ENCODE results near the gene ZGLP1.

ZGLP1 gene

DNA sequence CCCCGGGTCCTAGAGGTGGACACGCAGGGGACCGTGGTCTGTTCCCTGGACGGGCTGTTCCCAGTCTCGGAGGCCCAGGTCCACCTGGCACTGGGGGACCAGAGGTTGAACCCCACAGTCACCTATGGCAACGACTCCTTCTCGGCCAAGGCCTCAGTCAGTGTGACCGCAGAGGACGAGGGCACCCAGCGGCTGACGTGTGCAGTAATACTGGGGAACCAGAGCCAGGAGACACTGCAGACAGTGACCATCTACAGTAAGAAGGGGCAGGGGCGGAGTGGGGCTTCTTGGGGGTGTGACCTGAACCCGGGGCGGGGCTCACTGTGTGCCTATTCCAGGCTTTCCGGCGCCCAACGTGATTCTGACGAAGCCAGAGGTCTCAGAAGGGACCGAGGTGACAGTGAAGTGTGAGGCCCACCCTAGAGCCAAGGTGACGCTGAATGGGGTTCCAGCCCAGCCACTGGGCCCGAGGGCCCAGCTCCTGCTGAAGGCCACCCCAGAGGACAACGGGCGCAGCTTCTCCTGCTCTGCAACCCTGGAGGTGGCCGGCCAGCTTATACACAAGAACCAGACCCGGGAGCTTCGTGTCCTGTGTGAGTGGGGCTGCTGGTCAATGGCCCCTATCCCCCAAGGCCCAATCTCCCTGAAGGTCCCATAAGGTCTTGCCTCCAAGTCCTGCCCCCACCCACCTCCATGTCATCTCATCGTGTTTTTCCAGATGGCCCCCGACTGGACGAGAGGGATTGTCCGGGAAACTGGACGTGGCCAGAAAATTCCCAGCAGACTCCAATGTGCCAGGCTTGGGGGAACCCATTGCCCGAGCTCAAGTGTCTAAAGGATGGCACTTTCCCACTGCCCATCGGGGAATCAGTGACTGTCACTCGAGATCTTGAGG is 25.3 kb downstream of the ZGLP1 start:
- TF ChIP-seq GATA2 (IDR thresholded peaks at IDR 0.05; ENCODE audit: low read depth, low read length) (no peak), GATA3 (IDR thresholded peaks at IDR 0.05; ENCODE audit: low read depth, low read length) (no peak)

DNA sequence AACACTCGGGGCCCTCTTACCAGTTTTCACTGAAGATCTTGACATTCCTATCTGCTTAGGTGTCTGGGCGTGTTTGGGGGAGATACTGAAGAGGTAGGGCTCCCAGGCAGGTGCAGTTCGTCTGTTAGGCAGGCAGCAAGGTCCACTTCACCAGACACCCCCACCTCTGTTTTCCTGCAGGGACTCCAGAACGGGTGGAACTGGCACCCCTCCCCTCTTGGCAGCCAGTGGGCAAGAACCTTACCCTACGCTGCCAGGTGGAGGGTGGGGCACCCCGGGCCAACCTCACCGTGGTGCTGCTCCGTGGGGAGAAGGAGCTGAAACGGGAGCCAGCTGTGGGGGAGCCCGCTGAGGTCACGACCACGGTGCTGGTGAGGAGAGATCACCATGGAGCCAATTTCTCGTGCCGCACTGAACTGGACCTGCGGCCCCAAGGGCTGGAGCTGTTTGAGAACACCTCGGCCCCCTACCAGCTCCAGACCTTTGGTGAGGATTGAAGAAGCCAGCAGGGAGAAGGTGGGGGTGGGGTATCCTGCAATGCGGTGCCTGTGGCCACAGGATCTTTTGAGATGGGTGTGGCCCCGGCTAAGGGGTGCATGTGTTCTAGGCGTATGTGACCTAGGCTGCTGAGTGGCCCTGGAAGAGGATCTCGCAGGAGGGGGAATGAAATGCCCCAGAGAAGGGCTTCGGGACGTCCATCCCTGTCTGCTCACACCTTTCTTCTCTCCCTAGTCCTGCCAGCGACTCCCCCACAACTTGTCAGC is 26.1 kb downstream of the ZGLP1 start:
- TF ChIP-seq GATA2 (IDR thresholded peaks at IDR 0.05; ENCODE audit: low read depth, low read length) = no peak
- TF ChIP-seq GATA3 (IDR thresholded peaks at IDR 0.05; ENCODE audit: low read depth, low read length) = no peak

DNA sequence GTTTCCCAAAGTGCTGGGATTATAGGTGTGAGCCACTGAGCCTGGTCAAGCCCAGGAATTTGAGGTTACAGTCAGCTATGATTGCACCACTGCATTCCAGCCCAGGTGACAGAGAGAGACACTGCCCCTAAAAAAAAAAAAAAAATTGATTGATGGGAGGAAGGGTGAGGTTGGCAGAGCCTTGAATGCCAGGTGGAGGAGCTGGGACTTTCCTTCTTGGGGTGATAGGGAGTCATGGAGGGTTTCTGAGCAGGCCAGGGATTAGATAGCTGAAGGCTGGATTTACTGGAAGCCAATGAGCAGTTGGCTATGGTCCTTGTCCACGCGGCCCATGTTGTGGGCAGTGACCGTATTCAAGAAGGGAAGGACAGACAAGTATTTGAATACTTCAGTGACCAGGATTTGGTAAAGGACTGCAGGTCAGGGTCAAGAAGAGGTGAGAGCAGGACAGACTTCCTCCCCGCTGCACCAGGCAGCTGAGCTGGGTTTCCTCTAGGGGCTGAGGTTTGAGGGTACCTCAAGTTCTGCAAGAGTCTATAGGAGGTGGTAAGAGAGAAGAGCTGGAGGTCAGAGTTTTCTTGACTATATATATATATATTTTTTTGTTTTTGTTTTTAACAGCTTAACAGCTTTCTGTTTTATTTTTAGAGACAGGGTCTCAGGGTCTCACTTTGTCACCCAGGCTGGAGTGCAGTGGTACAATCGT is 29.7 kb downstream of the ZGLP1 start:
- no peak for TF ChIP-seq GATA2 (IDR thresholded peaks at IDR 0.05; ENCODE audit: low read depth, low read length)
- no peak for TF ChIP-seq GATA3 (IDR thresholded peaks at IDR 0.05; ENCODE audit: low read depth, low read length)

DNA sequence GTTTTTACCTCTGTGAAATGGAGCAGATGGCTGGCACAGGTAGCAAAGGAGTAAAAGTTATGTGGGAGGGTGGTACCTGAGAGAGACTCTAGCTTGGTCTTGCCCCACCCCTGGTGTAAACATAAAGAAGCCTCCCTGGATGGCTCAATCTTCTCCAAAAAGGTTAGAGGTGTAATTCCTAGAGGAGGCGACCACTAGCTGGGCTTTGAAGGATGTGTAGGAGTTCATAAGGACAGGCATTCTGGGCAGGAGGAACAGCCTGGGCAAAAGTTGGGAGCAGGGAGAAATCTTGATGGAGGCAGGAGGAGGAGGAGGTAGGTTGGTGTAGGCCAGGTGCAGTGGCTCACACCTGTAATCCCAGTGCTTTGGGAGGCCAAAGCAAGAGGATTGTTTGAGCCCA is 30.7 kb downstream of the ZGLP1 start:
- TF ChIP-seq GATA3 (IDR thresholded peaks at IDR 0.05; ENCODE audit: low read depth, low read length) = no peak

DNA sequence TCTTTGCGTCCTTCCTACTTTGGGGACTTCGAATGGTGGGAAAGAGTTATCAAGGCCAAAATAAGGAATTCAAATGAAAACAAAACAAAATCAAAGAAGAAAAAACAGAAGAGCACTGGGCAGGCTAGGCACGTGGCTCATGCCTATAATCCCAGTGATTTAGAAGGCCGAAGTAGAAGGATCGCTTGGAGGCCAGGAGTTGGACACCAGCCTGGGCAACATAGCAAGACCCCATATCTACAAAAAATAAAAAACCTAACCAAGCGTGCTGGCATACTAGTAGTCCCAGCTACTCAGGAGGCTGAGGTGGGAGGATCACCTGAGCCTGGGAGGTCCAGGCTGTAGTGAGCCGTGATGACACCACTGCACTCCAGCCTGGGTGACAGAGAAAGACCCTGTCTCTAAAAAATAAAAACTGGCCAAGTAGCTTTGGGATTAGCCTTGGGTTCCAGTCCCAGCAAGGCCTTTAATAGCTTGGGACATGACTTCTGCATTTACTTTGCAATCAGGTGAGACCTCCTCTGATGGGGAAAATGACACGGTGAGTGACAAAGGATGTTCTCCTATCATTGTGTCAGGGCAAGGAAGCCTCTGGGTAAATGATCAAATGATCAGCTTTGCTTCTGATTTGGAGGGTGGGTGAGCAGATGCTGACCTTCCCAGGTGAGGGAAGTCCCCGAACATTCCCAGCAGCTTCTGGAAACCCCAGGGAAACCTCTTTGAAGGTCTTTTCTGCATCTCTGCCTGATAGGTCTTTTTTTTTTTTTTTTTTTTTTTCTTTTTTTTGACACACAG is 31.6 kb downstream of the ZGLP1 start:
- TF ChIP-seq GATA2 (IDR thresholded peaks at IDR 0.05; ENCODE audit: low read depth, low read length) = no peak
- TF ChIP-seq GATA3 (IDR thresholded peaks at IDR 0.05; ENCODE audit: low read depth, low read length) = no peak

DNA sequence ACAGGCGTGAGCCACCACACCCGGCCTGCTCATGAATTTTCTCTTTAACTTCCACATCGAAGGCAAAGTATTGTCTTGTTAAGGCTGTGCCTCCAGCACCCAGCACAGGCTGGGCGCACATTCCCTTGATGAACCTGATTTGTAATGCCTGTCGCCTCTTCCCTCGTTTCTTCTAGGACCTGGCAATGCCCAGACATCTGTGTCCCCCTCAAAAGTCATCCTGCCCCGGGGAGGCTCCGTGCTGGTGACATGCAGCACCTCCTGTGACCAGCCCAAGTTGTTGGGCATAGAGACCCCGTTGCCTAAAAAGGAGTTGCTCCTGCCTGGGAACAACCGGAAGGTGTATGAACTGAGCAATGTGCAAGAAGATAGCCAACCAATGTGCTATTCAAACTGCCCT is 35.0 kb downstream of the ZGLP1 start:
- TF ChIP-seq GATA3 (IDR thresholded peaks at IDR 0.05; ENCODE audit: low read depth, low read length) = no peak

DNA sequence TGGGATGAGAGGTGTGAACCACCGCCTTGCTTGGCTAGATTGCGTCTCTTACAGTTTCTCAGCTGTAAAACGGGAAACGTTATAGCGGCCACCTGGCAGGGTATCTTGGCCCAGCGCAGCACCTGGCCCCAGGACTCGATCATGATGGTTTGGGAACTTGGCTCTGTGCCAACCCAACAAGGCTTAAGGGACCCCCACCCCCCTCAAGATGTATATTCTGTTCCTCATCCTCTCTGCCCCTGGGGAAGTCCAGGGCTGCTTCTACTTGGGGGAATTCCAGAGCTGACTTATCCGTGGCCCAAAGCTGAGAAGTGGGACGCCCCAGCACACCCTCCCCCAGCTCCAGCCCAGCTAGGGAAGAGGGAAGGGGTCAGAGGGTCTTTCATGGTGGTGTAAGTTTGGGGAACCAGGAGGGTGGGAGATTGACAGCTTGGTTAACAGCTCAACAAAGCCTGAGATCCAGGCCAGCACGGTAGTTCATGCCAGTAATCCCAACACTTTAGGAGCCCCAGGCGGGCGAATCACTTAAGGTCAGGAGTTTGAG is 38.0 kb downstream of the ZGLP1 start:
- TF ChIP-seq GATA3 (IDR thresholded peaks at IDR 0.05; ENCODE audit: low read depth, low read length) = no peak
- TF ChIP-seq GATA2 (IDR thresholded peaks at IDR 0.05; ENCODE audit: low read depth, low read length) = no peak

DNA sequence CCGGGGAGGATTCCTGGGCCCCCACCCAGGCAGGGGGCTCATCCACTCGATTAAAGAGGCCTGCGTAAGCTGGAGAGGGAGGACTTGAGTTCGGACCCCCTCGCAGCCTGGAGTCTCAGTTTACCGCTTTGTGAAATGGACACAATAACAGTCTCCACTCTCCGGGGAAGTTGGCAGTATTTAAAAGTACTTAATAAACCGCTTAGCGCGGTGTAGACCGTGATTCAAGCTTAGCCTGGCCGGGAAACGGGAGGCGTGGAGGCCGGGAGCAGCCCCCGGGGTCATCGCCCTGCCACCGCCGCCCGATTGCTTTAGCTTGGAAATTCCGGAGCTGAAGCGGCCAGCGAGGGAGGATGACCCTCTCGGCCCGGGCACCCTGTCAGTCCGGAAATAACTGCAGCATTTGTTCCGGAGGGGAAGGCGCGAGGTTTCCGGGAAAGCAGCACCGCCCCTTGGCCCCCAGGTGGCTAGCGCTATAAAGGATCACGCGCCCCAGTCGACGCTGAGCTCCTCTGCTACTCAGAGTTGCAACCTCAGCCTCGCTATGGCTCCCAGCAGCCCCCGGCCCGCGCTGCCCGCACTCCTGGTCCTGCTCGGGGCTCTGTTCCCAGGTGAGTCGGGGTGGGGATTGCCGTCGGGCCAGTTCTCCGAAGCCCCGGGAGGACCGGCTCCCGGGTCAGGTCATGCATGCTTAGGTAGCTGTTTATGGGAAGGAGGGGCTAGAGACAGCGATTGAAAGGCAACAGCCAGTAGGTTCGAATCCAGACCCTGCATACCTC is 38.8 kb downstream of the ZGLP1 start, which contains the start of gene ICAM1:
ICAM1 (plus strand) TSS at position 505 of the 779 bp plus-strand sequence; CDS start at position 545, 40 bp downstream.
- TF ChIP-seq GATA2 (IDR thresholded peaks at IDR 0.05; ENCODE audit: low read depth, low read length) = no peak
- TF ChIP-seq GATA3 (IDR thresholded peaks at IDR 0.05; ENCODE audit: low read depth, low read length) = no peak

DNA sequence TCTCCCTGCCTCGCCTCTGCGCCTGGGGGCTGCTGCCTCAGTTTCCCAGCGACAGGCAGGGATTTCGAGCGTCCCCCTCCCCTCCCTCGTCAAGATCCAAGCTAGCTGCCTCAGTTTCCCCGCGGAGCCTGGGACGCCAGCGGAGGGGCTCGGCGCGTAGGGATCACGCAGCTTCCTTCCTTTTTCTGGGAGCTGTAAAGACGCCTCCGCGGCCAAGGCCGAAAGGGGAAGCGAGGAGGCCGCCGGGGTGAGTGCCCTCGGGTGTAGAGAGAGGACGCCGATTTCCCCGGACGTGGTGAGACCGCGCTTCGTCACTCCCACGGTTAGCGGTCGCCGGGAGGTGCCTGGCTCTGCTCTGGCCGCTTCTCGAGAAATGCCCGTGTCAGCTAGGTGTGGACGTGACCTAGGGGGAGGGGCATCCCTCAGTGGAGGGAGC is 39.4 kb downstream of the ZGLP1 start:
- TF ChIP-seq GATA2 (IDR thresholded peaks at IDR 0.05; ENCODE audit: low read depth, low read length) = no peak
- no peak for TF ChIP-seq GATA3 (IDR thresholded peaks at IDR 0.05; ENCODE audit: low read depth, low read length)

DNA sequence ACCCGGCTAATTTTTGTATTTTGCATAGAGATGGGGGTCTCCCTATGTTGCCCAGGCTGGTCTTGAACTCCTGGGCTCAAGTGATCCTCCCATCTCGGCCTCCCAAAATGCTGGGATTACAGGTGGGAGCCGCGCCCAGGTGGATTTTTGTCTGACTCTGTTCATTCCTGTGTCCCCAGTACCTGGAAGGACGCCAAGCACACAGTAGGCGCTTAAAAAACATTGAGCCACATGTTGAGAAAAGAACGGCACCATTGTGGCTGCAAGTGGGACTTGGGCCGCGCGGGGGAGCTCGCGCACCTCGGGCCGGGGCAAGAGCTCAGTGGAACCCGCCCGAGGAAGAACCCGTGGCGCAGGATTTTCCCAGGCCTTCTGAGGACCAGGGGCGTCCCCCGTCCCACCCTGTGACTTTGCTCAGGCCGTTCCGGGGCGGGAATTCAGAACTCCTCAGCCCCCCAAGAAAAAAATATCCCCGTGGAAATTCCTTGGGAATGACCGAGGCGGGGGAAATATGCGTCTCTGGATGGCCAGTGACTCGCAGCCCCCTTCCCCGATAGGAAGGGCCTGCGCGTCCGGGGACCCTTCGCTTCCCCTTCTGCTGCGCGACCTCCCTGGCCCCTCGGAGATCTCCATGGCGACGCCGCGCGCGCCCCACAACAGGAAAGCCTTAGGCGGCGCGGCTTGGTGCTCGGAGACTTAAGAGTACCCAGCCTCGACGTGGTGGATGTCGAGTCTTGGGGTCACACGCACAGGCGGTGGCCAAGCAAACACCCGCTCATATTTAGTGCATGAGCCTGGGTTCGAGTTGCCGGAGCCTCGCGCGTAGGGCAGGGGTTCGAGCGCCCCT is 40.1 kb downstream of the ZGLP1 start:
- TF ChIP-seq GATA2 (IDR thresholded peaks at IDR 0.05; ENCODE audit: low read depth, low read length) = no peak
- no peak for TF ChIP-seq GATA3 (IDR thresholded peaks at IDR 0.05; ENCODE audit: low read depth, low read length)

DNA sequence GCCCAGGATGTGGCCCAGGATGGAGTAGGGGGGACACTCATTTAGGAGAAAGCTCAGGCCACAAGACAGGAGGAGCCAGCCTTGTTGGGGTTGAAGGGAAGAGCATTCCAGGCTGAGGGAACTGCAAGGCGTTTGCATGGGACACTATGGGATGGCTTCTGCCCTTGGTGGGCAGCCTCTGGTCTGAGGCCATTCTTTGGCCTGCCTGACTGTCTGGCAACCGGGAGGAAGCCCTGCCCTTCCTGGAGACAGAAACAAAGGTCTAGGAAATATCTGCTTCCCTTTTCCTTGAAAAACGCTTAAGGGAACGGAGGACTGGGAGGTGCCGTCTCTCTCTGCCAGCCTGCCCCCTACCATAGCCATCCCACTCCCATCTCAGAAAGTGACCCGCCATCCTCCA is 41.5 kb downstream of the ZGLP1 start:
- TF ChIP-seq GATA2 (IDR thresholded peaks at IDR 0.05; ENCODE audit: low read depth, low read length) = no peak
- no peak for TF ChIP-seq GATA3 (IDR thresholded peaks at IDR 0.05; ENCODE audit: low read depth, low read length)

DNA sequence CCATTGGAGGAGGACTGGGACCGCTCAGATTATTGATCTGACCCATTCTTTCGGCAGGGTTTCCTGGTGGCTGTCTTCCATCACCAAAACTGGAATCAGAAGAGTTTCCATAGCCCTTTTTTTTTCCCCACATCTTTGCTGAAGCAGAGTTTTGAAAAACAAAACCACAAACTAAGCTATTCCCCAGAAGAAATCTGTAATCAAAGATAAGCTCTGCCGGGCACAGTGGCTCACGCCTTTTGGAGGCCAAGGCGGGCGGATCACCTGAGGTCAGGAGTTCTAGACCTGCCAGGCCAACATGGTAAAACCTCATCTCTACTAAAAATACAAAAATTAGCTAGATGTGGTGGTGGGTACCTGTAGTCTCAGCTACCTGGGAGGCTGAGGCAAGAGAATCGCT is 42.9 kb downstream of the ZGLP1 start:
- TF ChIP-seq GATA3 (IDR thresholded peaks at IDR 0.05; ENCODE audit: low read depth, low read length) = no peak
- TF ChIP-seq GATA2 (IDR thresholded peaks at IDR 0.05; ENCODE audit: low read depth, low read length) = no peak

All from SH-SY5Y (cell line).